Neural progenitor cell (in vitro differentiated cells): ENCODE results near the gene DCLK2. TPM values are rescaled to one million over a fixed set of nuclear protein-coding genes. Genes with fewer than 3 reads are reported as not detected.

Experiments
- DNase-seq: peaks from one replicate; pipeline ENCODE4 v3.0.0-alpha.2; 2016; ENCODE audit warnings: low spot score
- H2AFZ ChIP-seq: fragments of 200-600 bp; sonication (generic); replicated peaks from 2 replicates; pipeline ENCODE4 v1.6.1; 2016; ENCODE audit warnings: antibody characterized with exemption
- H3F3A ChIP-seq: fragments of 200-600 bp; sonication (generic); 2 replicates; pipeline ENCODE4 v1.6.1; 2016; ENCODE audit warnings: antibody characterized with exemption, low read depth
- H3K27ac ChIP-seq: fragments of 200-600 bp; sonication (generic); 2 replicates; pipeline ENCODE4 v1.5.1; 2016; ENCODE audit warnings: mild to moderate bottlenecking
- H3K27me3 ChIP-seq: fragments of 200-600 bp; sonication (generic); 2 replicates; pipeline ENCODE4 v1.6.1; 2016; ENCODE audit warnings: mild to moderate bottlenecking, moderate library complexity
- H3K36me3 ChIP-seq: fragments of 200-600 bp; sonication (generic); 2 replicates; pipeline ENCODE4 v1.5.1; 2016
- H3K4me1 ChIP-seq: fragments of 200-600 bp; sonication (generic); 2 replicates; pipeline ENCODE4 v1.6.1; 2016; ENCODE audit warnings: mixed run types
- H3K4me2 ChIP-seq: fragments of 200-600 bp; sonication (generic); 2 replicates; pipeline ENCODE4 v1.6.1; 2016
- H3K4me3 ChIP-seq: fragments of 200-600 bp; sonication (generic); 2 replicates; pipeline ENCODE4 v1.5.1; 2016
- H3K79me2 ChIP-seq: fragments of 200-600 bp; sonication (generic); 2 replicates; pipeline ENCODE4 v1.6.1; 2016; ENCODE audit warnings: low read depth
- H3K9ac ChIP-seq: fragments of 200-600 bp; sonication (generic); 2 replicates; pipeline ENCODE4 v1.6.1; 2016
- H3K9me3 ChIP-seq: fragments of 200-600 bp; sonication (generic); 2 replicates; pipeline ENCODE4 v1.5.1; 2016; ENCODE audit warnings: low read depth
- H4K20me1 ChIP-seq: fragments of 200-600 bp; sonication (generic); 2 replicates; pipeline ENCODE4 v1.6.1; 2016; ENCODE audit warnings: low read depth
- H3K27ac Mint-ChIP-seq: 3 replicates; pipeline ENCODE4 v1.8.0; 2021; ENCODE audit warnings: mixed read lengths
- H3K27me3 Mint-ChIP-seq: 2 replicates; pipeline ENCODE4 v1.8.0; 2022; ENCODE audit warnings: low read depth, mild to moderate bottlenecking, inconsistent platforms, moderate library complexity, mixed read lengths; ENCODE audit not compliant: insufficient read depth
- H3K36me3 Mint-ChIP-seq: 3 replicates; pipeline ENCODE4 v1.8.0; 2021; ENCODE audit warnings: mixed read lengths
- H3K4me1 Mint-ChIP-seq: 3 replicates; pipeline ENCODE4 v1.8.0; 2021; ENCODE audit warnings: mixed read lengths
- H3K4me3 Mint-ChIP-seq: 3 replicates; pipeline ENCODE4 v1.8.0; 2021; ENCODE audit warnings: mild to moderate bottlenecking, moderate library complexity, mixed read lengths
- H3K9me3 Mint-ChIP-seq: 3 replicates; pipeline ENCODE4 v1.8.0; 2020; ENCODE audit warnings: mixed read lengths
- EZH2 ChIP-seq: fragments of 200-600 bp; sonication (generic); IDR thresholded peaks from 2 replicates; pipeline ENCODE4 v1.6.1; 2017; ENCODE audit warnings: antibody characterized with exemption, mild to moderate bottlenecking, moderate library complexity
- EZH2phosphoT487 ChIP-seq: fragments of 200-600 bp; sonication (generic); IDR thresholded peaks from 2 replicates; pipeline ENCODE4 v1.6.1; 2017; ENCODE audit warnings: antibody characterized with exemption
- total RNA-seq: library from RNA; depleted of rRNA; stranded (reverse); fragments of >200 nt; gene quantifications from 2 replicates; pipeline ENCODE4 v1.2.3, GENCODE V29; 2015; ENCODE audit warnings: low replicate concordance
- TF ChIP-seq, protein P1 (sequence below): fragments of 200-600 bp; sonication (generic); IDR thresholded peaks from 2 replicates; pipeline ENCODE4 v1.5.1; 2017; ENCODE audit warnings: antibody characterized with exemption, mild to moderate bottlenecking

DCLK2 gene
- total RNA-seq, 1 donor from 2014 or later: 11.7 TPM

DNA sequence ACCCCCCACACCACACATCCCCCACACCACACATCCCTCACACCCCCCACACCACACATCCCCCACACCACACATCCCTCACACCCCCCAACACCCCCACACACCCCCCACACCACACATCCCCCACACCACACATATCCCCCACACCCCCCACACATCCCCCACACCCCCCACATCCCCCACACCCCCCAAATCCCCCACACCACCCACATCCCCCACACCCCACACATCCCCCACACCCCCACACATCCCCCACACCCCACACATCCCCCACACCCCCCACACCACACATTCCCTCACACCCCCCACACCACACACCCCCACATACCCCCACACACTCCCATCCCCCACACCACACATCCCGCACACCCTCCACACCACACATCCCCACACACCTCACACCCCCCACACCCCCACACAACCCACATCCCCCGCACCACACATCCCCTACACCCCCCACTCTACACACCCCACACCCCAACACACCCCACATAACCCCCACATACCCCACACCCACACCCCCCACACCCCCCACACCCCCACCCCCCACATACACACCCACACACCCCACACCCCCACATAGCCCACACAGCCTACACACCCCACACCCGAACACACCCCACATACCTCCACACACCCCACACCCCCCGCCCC lies 172.9 kb downstream of the DCLK2 start:
- H3K36me3 ChIP-seq: no peaks in the 10 kb centered on the region
- no peak for DNase-seq
- H3K9me3 ChIP-seq: no peaks in the 10 kb centered on the region
- no peaks in the 10 kb centered on the region for H3K4me1 ChIP-seq
- Mint-ChIP-seq H3K9me3 (no peaks in the 10 kb centered on the region), H3K4me1 (peaks cover 2% of the 10 kb centered on the region), H3K27ac (no peak overlapping the region), H3K36me3 (peaks cover 37% of the 10 kb centered on the region), H3K27me3 (no peaks in the 10 kb centered on the region), H3K4me3 (no peak overlapping the region)
- H3K27me3 ChIP-seq: no peaks in the 10 kb centered on the region
- H3F3A ChIP-seq: peaks cover 9% of the 10 kb centered on the region
- no peak overlapping the region for H3K9ac ChIP-seq
- H4K20me1 ChIP-seq: no peaks in the 10 kb centered on the region
- no peak overlapping the region for H2AFZ ChIP-seq
- H3K4me3 ChIP-seq: no peak overlapping the region
- H3K4me2 ChIP-seq: no peak overlapping the region
- TF ChIP-seq, protein P1, sequence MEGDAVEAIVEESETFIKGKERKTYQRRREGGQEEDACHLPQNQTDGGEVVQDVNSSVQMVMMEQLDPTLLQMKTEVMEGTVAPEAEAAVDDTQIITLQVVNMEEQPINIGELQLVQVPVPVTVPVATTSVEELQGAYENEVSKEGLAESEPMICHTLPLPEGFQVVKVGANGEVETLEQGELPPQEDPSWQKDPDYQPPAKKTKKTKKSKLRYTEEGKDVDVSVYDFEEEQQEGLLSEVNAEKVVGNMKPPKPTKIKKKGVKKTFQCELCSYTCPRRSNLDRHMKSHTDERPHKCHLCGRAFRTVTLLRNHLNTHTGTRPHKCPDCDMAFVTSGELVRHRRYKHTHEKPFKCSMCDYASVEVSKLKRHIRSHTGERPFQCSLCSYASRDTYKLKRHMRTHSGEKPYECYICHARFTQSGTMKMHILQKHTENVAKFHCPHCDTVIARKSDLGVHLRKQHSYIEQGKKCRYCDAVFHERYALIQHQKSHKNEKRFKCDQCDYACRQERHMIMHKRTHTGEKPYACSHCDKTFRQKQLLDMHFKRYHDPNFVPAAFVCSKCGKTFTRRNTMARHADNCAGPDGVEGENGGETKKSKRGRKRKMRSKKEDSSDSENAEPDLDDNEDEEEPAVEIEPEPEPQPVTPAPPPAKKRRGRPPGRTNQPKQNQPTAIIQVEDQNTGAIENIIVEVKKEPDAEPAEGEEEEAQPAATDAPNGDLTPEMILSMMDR: no peak
- no peak for TF ChIP-seq EZH2phosphoT487
- no peak for TF ChIP-seq EZH2
- no peak overlapping the region for H3K27ac ChIP-seq
- no peaks in the 10 kb centered on the region for H3K79me2 ChIP-seq

DNA sequence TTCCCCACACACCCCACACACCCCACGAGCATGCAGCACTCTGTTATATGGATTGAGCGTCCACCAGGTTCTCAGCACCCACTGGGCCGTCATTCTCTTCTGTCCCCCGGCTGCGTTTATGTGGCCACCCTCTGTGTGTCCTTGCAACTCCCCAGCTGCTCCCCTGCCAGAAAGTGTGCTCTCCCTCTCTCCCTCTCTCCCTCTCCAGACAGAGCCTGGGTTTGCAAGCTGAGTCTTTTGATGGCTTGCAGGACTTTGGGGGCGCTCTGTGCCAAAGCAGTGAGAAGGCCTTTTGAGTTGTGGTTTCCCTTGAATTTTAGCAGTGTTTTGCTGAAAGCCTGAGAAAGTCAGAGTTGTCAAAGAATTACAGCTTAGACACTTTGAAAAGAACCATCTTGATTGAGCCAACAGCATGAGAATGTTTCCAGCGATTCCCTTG lies 173.5 kb downstream of the DCLK2 start:
- H3K9me3 Mint-ChIP-seq: no peaks in the 10 kb centered on the region
- Histone ChIP-seq H2AFZ (peak overlapping the region; percentile 72), H4K20me1 (no peaks in the 10 kb centered on the region), H3K9me3 (no peaks in the 10 kb centered on the region), H3K27ac (peak overlapping the region; percentile 46), H3K4me1 (no peaks in the 10 kb centered on the region), H3K9ac (no peak overlapping the region), H3K4me2 (no peak overlapping the region), H3K79me2 (no peaks in the 10 kb centered on the region), H3K27me3 (no peaks in the 10 kb centered on the region), H3K36me3 (no peaks in the 10 kb centered on the region), H3K4me3 (no peak overlapping the region), H3F3A (peaks cover 9% of the 10 kb centered on the region)
- H3K4me3 Mint-ChIP-seq: no peak overlapping the region
- TF ChIP-seq EZH2 (no peak), EZH2phosphoT487 (no peak)
- TF ChIP-seq, protein P1: no peak
- peak; percentile 45 for DNase-seq
- peaks cover 38% of the 10 kb centered on the region for H3K36me3 Mint-ChIP-seq
- H3K4me1 Mint-ChIP-seq: peaks cover 6% of the 10 kb centered on the region
- H3K27me3 Mint-ChIP-seq: no peaks in the 10 kb centered on the region
- no peak overlapping the region for H3K27ac Mint-ChIP-seq

DNA sequence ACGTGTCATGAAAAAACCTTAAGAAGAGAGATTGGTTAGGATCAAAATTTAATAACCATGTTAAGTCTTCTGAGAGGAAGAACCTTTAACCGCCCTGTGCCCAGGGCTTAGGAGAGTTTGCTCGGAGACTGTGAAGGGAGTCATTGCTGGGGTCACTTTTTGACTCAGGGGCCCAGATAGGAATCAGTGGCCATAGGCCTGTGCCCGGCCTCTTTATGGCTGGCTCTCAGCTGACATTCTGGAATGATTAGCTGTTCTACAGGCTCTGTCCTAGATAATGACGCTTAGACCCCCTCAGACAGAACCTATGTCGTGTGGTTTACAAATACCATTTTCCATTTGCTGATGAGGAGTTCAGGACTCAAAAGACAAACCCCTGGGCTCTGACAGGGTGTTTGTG lies 174.1 kb downstream of the DCLK2 start:
- no peak overlapping the region for H3K9ac ChIP-seq
- Mint-ChIP-seq H3K27me3 (peaks cover 3% of the 10 kb centered on the region), H3K27ac (no peak overlapping the region), H3K9me3 (no peaks in the 10 kb centered on the region), H3K36me3 (peaks cover 36% of the 10 kb centered on the region), H3K4me1 (peaks cover 6% of the 10 kb centered on the region), H3K4me3 (no peak overlapping the region)
- no peaks in the 10 kb centered on the region for H3K36me3 ChIP-seq
- no peaks in the 10 kb centered on the region for H3K79me2 ChIP-seq
- H3F3A ChIP-seq: peaks cover 9% of the 10 kb centered on the region
- no peaks in the 10 kb centered on the region for H3K4me1 ChIP-seq
- TF ChIP-seq EZH2phosphoT487: no peak
- TF ChIP-seq EZH2: no peak
- TF ChIP-seq, protein P1: no peak
- no peaks in the 10 kb centered on the region for H3K27me3 ChIP-seq
- H3K9me3 ChIP-seq: no peaks in the 10 kb centered on the region
- no peak for DNase-seq
- no peak overlapping the region for H2AFZ ChIP-seq
- H3K4me3 ChIP-seq: no peak overlapping the region
- peak overlapping the region; percentile 46 for H3K27ac ChIP-seq
- no peak overlapping the region for H3K4me2 ChIP-seq
- no peaks in the 10 kb centered on the region for H4K20me1 ChIP-seq
